WTC11 (cell line): ENCODE data around the gene MYOZ1.
"Not testable (repeated sequence)": the region's sequence is repeated elsewhere in the genome, so short reads cannot be mapped to it uniquely, and the experiment has no call there.

Experiments used
- CREB1 ChIP-seq: sonication (generic); formaldehyde crosslinking; IDR thresholded peaks from 2 replicates; pipeline ENCODE4 v1.8.0; 2023; ENCODE audit warnings: mild to moderate bottlenecking, missing genetic modification reagents
- CTCF ChIP-seq: fragments of 200-600 bp; IDR thresholded peaks from 2 replicates; pipeline ENCODE4 v1.8.0; 2022; ENCODE audit warnings: antibody characterized with exemption
- JUN ChIP-seq: sonication (generic); formaldehyde crosslinking; IDR thresholded peaks from 2 replicates; pipeline ENCODE4 v1.8.0; 2023; ENCODE audit warnings: mild to moderate bottlenecking, missing genetic modification reagents
- SP1 ChIP-seq: sonication (generic); formaldehyde crosslinking; conservative IDR thresholded peaks from 2 replicates; pipeline ENCODE4 v1.8.1; 2022; ENCODE audit warnings: missing genetic modification reagents
- USF2 ChIP-seq: sonication (generic); formaldehyde crosslinking; IDR thresholded peaks from 2 replicates; pipeline ENCODE4 v1.8.1; 2023; ENCODE audit warnings: mild to moderate bottlenecking, missing genetic modification reagents, moderate library complexity

GRCh38 chr10:73662705-73663104 is 21.4 kb upstream of the MYOZ1 start:
- not testable (repeated sequence) for TF ChIP-seq CTCF; CREB1 (CRISPR knock-in tag); JUN; SP1; USF2 (CRISPR knock-in tag)
